Putamen (tissue), 1 donor: Measurements from ENCODE around the gene TTC23.

Experiments
- DNase-seq: peaks from one replicate; pipeline ENCODE4 v3.0.0-alpha.2; 2016; ENCODE audit warnings: low spot score

Gene TTC23

GRCh38 chr15:99102332-99103235 is 146.8 kb downstream of the TTC23 start:
- DNase-seq: no peak

GRCh38 chr15:99101501-99101900 is 147.9 kb downstream of the TTC23 start:
- no peak for DNase-seq

- peak; percentile 66 for DNase-seq
Observed at GRCh38 chr15:99100245-99101173, 148.9 kb downstream of the TTC23 start.

GRCh38 chr15:99099661-99100060 is 149.7 kb downstream of the TTC23 start:
- DNase-seq: no peak

- DNase-seq: no peak
Observed at GRCh38 chr15:99098991-99099390, 150.4 kb downstream of the TTC23 start.

GRCh38 chr15:99098426-99098825 is 151.0 kb downstream of the TTC23 start:
- DNase-seq: no peak

- DNase-seq: no peak
Observed at GRCh38 chr15:99097441-99098410, 151.7 kb downstream of the TTC23 start.

DNA sequence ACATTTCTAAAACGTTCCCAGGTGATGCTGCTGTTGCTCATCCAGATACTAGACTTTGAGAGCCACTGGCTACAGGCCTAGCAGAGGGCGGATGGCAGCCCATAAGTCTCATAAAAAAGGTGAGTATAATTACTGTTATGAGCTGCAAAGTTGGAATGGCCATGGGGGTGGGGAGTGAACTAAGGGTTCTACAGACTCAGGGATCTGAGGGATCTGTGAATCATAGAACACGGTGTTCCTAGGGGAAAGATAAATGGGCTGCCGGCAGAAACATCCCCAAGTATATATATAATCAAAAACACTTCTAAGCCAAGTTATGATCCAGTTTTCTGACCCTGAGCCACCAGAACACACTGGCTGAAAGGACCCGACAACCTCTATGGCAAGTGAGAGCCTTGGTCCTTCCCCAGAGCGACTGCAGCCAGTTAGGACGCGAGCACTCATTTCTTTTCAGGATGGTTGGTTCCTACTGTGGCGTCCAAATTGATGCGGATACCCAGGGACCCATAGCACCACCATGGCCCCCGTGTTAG is 152.4 kb downstream of the TTC23 start:
- no peak for DNase-seq

GRCh38 chr15:99096173-99096893 is 153.0 kb downstream of the TTC23 start:
- no peak for DNase-seq

DNA sequence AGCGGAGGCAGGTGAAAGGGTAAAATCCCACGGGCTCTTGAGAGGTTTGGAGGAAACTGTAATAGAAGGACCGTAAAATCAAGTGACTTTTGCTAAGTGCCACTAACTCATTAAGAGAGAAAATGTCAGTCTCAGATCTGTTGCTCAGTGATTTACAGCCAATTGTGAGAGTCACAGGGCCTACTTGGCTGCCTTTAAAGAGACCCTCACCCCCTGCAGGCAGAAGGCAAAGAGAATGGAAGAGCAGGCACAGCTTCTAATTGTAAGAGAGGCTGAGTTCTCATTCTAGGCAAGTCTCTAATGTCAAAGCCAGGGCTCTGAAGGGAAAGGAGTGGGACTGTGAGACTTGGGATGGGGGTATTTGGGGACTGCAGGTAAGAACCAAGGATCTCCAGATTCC is 153.8 kb downstream of the TTC23 start:
- DNase-seq: no peak

GRCh38 chr15:99092554-99093172 is 156.7 kb downstream of the TTC23 start:
- no peak for DNase-seq

DNA sequence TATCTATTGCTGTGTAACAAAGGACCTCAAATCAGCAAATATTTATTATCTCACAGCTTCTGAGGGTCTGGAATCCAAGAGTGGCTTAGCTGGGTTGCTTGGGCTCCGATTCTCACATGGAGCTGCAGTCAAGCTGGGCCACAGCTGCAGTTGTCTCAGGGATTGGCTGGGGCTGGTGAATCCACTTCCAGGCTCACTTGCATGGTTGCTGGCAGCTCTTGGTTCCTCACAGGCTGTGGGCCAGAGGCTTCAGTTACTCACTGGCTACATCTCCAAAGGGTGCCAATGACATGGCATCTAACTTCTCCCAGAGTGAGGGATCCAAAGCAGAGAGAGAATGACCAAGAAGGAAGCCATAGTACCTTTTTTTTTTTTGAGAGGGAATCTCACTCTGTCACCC is 158.4 kb downstream of the TTC23 start:
- no peak for DNase-seq

- DNase-seq: no peak
Observed at GRCh38 chr15:99090011-99090699, 159.2 kb downstream of the TTC23 start.

DNA sequence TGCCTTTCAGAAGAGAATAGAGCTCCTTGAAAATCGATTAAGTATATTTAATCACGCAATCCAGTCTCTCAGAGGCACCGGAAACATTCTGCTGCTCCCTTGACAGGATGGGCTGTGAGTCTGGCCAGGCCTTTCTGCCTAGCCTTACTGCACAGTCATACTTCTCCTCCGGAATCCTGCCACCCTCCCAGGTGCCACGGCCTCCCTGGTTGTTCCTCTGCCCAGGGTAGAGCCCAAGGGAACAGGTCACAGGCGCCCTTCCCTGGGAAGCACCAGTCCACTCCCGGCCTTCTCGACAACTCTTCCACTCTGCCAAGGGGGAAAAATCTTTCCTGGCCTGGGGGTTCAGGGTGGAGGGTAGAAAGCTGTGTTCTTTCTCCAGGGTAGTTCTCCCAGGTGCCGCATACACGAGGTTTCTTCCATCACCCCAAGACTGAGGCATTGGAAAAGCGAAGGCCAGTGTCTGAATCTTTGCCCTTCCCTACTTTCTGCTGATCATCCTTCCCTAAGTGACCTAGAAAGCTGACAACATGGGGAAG is 161.9 kb downstream of the TTC23 start:
- DNase-seq: no peak

GRCh38 chr15:99086327-99086667 is 163.1 kb downstream of the TTC23 start:
- no peak for DNase-seq
